GM12878 (cell line): Measurements from ENCODE around the gene GPBP1L1. TPM values are rescaled to one million over a fixed set of nuclear protein-coding genes. Genes with fewer than 3 reads are reported as not detected.

ENCODE experiments used
- ELK1 ChIP-seq: IDR thresholded peaks from 2 replicates; pipeline ENCODE4 v1.6.1; 2012; ENCODE audit warnings: low read depth, low read length, improper control_type of control experiment
- polyA plus RNA-seq, 11 experiments: library from polyadenylated mRNA; depleted of rRNA in 4 of 11; unstranded in 6 of 11; stranded (reverse) in 5 of 11; fragments of >200 nt; fragmentation: Nextera tagmentation in 4 of 11; fragmentation: Illumina TruSeq in 1 of 11; extraction: Ambion mirVana in 4 of 11; extraction: Trizol in 1 of 11; gene quantifications; 1 replicate in 1 of 11; 2 replicates in 10 of 11; pipeline versions ENCODE4 v1.2.1 to v1.2.3, GENCODE V29; 2011 to 2016; ENCODE audit warnings: inconsistent platforms in 2 of 11, missing spikeins in 2 of 11, low read depth in 1 of 11
- small RNA-seq: library from RNA; depleted of rRNA; stranded (forward); fragments of <200 nt; gene quantifications from one replicate; pipeline ENCODE3, GENCODE V24; 2014
- total RNA-seq, 4 experiments: library from RNA; depleted of rRNA in 3 of 4; stranded (reverse); fragments of >200 nt in 3 of 4; fragmentation: Illumina TruSeq in 1 of 4; extraction: Trizol in 1 of 4; gene quantifications; 2 replicates each; pipeline versions ENCODE4 v1.2.1 to v1.2.3, GENCODE V29; 2013 to 2021

GPBP1L1 gene
- total and polyA plus RNA-seq, 10 of the 15 experiments (the other 5 are each of a cell fraction or from before 2014, with no cell fraction given) = 37.3 to 91.6 (median 81.2) TPM

- TF ChIP-seq ELK1 = no peak
Measured at GRCh38 chr1:45583264-45583665, 103.1 kb downstream of the GPBP1L1 start (continued).

Small RNAs within 50 kb of the gene (small RNA-seq; reads per million reads assigned to genes)
- gene AL355480.1 (not detected), gene AL355480.2 (not detected), gene AL355480.3 (not detected), gene AL355480.4 (not detected)

Other genes with a start within 250 kb of the GPBP1L1 start
Only the 7 nearest of the 10 such genes appear.
- 822 and 988 TPM in 2 replicates for gene PRDX1, start 164.6 kb downstream of the GPBP1L1 start, total RNA-seq (2014; rRNA removed)
- 779 and 790 TPM in 2 replicates for gene PRDX1, start 164.6 kb downstream of the GPBP1L1 start, total RNA-seq (2014; rRNA removed; fragmentation: Illumina TruSeq; extraction: Trizol)
- 630 and 659 TPM in 2 replicates for gene PRDX1, start 164.6 kb downstream of the GPBP1L1 start, total RNA-seq (2021)
- 784 and 883 TPM in 2 replicates for gene PRDX1, start 164.6 kb downstream of the GPBP1L1 start, polyA plus RNA-seq (2011; rRNA removed)
- gene PRDX1, start 164.6 kb downstream of the GPBP1L1 start, polyA plus RNA-seq (2014; fragmentation: Illumina TruSeq; extraction: Trizol) = 752 and 883 TPM in 2 replicates
- 1,000 to 10,000 TPM; 1,264 to 1,775 TPM for gene PRDX1, start 164.6 kb downstream of the GPBP1L1 start, polyA plus RNA-seq (2014; fragmentation: Nextera tagmentation; extraction: Ambion mirVana)
- 763 and 801 TPM in 2 replicates for gene PRDX1, start 164.6 kb downstream of the GPBP1L1 start, polyA plus RNA-seq (2014; rRNA removed)
- gene PRDX1, start 164.6 kb downstream of the GPBP1L1 start, polyA plus RNA-seq (2016; fragmentation: Nextera tagmentation; extraction: Ambion mirVana) = 1,000 to 10,000 TPM; 1,223 to 1,315 TPM
- gene AKR1A1, start 135.7 kb downstream of the GPBP1L1 start, total RNA-seq (2014; rRNA removed) = 208 and 209 TPM in 2 replicates
- 187 and 189 TPM in 2 replicates for gene AKR1A1, start 135.7 kb downstream of the GPBP1L1 start, total RNA-seq (2014; rRNA removed; fragmentation: Illumina TruSeq; extraction: Trizol)
- gene AKR1A1, start 135.7 kb downstream of the GPBP1L1 start, total RNA-seq (2021) = 259 and 260 TPM in 2 replicates
- 243 and 335 TPM in 2 replicates for gene AKR1A1, start 135.7 kb downstream of the GPBP1L1 start, polyA plus RNA-seq (2011; rRNA removed)
- 182 and 222 TPM in 2 replicates for gene AKR1A1, start 135.7 kb downstream of the GPBP1L1 start, polyA plus RNA-seq (2014; fragmentation: Illumina TruSeq; extraction: Trizol)
- gene AKR1A1, start 135.7 kb downstream of the GPBP1L1 start, polyA plus RNA-seq (2014; fragmentation: Nextera tagmentation; extraction: Ambion mirVana) = 100 to 1,000 TPM; 199 to 200 TPM
- gene AKR1A1, start 135.7 kb downstream of the GPBP1L1 start, polyA plus RNA-seq (2014; rRNA removed) = 253 and 265 TPM in 2 replicates
- 100 to 1,000 TPM; 309 to 334 TPM for gene AKR1A1, start 135.7 kb downstream of the GPBP1L1 start, polyA plus RNA-seq (2016; fragmentation: Nextera tagmentation; extraction: Ambion mirVana)
- gene NASP, start 102.5 kb downstream of the GPBP1L1 start, total RNA-seq (2014; rRNA removed) = 177 and 183 TPM in 2 replicates
- gene NASP, start 102.5 kb downstream of the GPBP1L1 start, total RNA-seq (2014; rRNA removed; fragmentation: Illumina TruSeq; extraction: Trizol) = 276 and 278 TPM in 2 replicates
- gene NASP, start 102.5 kb downstream of the GPBP1L1 start, total RNA-seq (2021) = 180 and 184 TPM in 2 replicates
- gene NASP, start 102.5 kb downstream of the GPBP1L1 start, polyA plus RNA-seq (2011; rRNA removed) = 187 and 191 TPM in 2 replicates
- gene NASP, start 102.5 kb downstream of the GPBP1L1 start, polyA plus RNA-seq (2014; fragmentation: Illumina TruSeq; extraction: Trizol) = 321 and 355 TPM in 2 replicates
- gene NASP, start 102.5 kb downstream of the GPBP1L1 start, polyA plus RNA-seq (2014; fragmentation: Nextera tagmentation; extraction: Ambion mirVana) = 100 to 1,000 TPM; 111 to 175 TPM
- gene NASP, start 102.5 kb downstream of the GPBP1L1 start, polyA plus RNA-seq (2014; rRNA removed) = 195 and 220 TPM in 2 replicates
- gene NASP, start 102.5 kb downstream of the GPBP1L1 start, polyA plus RNA-seq (2016; fragmentation: Nextera tagmentation; extraction: Ambion mirVana) = 100 to 1,000 TPM; 234 to 238 TPM
- gene CCDC17, start 62.5 kb downstream of the GPBP1L1 start, total RNA-seq (2014; rRNA removed) = 1.1 and 1.8 TPM in 2 replicates
- 0.64 and 0.76 TPM in 2 replicates for gene CCDC17, start 62.5 kb downstream of the GPBP1L1 start, total RNA-seq (2014; rRNA removed; fragmentation: Illumina TruSeq; extraction: Trizol)
- 1.7 and 1.9 TPM in 2 replicates for gene CCDC17, start 62.5 kb downstream of the GPBP1L1 start, total RNA-seq (2021)
- 0.46 and 0.87 TPM in 2 replicates for gene CCDC17, start 62.5 kb downstream of the GPBP1L1 start, polyA plus RNA-seq (2011; rRNA removed)
- gene CCDC17, start 62.5 kb downstream of the GPBP1L1 start, polyA plus RNA-seq (2014; fragmentation: Illumina TruSeq; extraction: Trizol) = 0.24 and 0.40 TPM in 2 replicates
- under 1 TPM; 0.15 to 0.32 TPM for gene CCDC17, start 62.5 kb downstream of the GPBP1L1 start, polyA plus RNA-seq (2014; fragmentation: Nextera tagmentation; extraction: Ambion mirVana)
- 1.2 and 1.6 TPM in 2 replicates for gene CCDC17, start 62.5 kb downstream of the GPBP1L1 start, polyA plus RNA-seq (2014; rRNA removed)
- under 1 TPM; 0.16 to 0.62 TPM for gene CCDC17, start 62.5 kb downstream of the GPBP1L1 start, polyA plus RNA-seq (2016; fragmentation: Nextera tagmentation; extraction: Ambion mirVana)
- gene TMEM69, start 1.6 kb upstream of the GPBP1L1 start, total RNA-seq (2014; rRNA removed) = 84.3 and 86.6 TPM in 2 replicates
- 58.5 and 60.6 TPM in 2 replicates for gene TMEM69, start 1.6 kb upstream of the GPBP1L1 start, total RNA-seq (2014; rRNA removed; fragmentation: Illumina TruSeq; extraction: Trizol)
- 39.8 and 47.2 TPM in 2 replicates for gene TMEM69, start 1.6 kb upstream of the GPBP1L1 start, total RNA-seq (2021)
- 162 and 176 TPM in 2 replicates for gene TMEM69, start 1.6 kb upstream of the GPBP1L1 start, polyA plus RNA-seq (2011; rRNA removed)
- gene TMEM69, start 1.6 kb upstream of the GPBP1L1 start, polyA plus RNA-seq (2014; fragmentation: Illumina TruSeq; extraction: Trizol) = 91.0 and 111 TPM in 2 replicates
- gene TMEM69, start 1.6 kb upstream of the GPBP1L1 start, polyA plus RNA-seq (2014; fragmentation: Nextera tagmentation; extraction: Ambion mirVana) = 10 to 100 TPM; 44.6 to 97.5 TPM
- gene TMEM69, start 1.6 kb upstream of the GPBP1L1 start, polyA plus RNA-seq (2014; rRNA removed) = 58.0 and 65.3 TPM in 2 replicates
- 100 to 1,000 TPM; 106 TPM for gene TMEM69, start 1.6 kb upstream of the GPBP1L1 start, polyA plus RNA-seq (2016; fragmentation: Nextera tagmentation; extraction: Ambion mirVana)
- gene IPP, start 64.1 kb upstream of the GPBP1L1 start, total RNA-seq (2014; rRNA removed) = 5.7 and 8.3 TPM in 2 replicates
- 7.6 and 7.8 TPM in 2 replicates for gene IPP, start 64.1 kb upstream of the GPBP1L1 start, total RNA-seq (2014; rRNA removed; fragmentation: Illumina TruSeq; extraction: Trizol)
- gene IPP, start 64.1 kb upstream of the GPBP1L1 start, total RNA-seq (2021) = 12.8 and 14.6 TPM in 2 replicates
- 11.3 and 18.4 TPM in 2 replicates for gene IPP, start 64.1 kb upstream of the GPBP1L1 start, polyA plus RNA-seq (2011; rRNA removed)
- gene IPP, start 64.1 kb upstream of the GPBP1L1 start, polyA plus RNA-seq (2014; fragmentation: Illumina TruSeq; extraction: Trizol) = 6.6 and 7.3 TPM in 2 replicates
- 10 to 100 TPM in 1 of 2 experiments, 1 to 10 TPM in 1; 9.5 to 11.2 TPM for gene IPP, start 64.1 kb upstream of the GPBP1L1 start, polyA plus RNA-seq (2014; fragmentation: Nextera tagmentation; extraction: Ambion mirVana)
- gene IPP, start 64.1 kb upstream of the GPBP1L1 start, polyA plus RNA-seq (2014; rRNA removed) = 4.7 and 5.2 TPM in 2 replicates
- gene IPP, start 64.1 kb upstream of the GPBP1L1 start, polyA plus RNA-seq (2016; fragmentation: Nextera tagmentation; extraction: Ambion mirVana) = 10 to 100 TPM; 12.9 to 15.0 TPM
- gene MAST2, start 117.1 kb upstream of the GPBP1L1 start, total RNA-seq (2014; rRNA removed) = 16.7 and 20.2 TPM in 2 replicates
- gene MAST2, start 117.1 kb upstream of the GPBP1L1 start, total RNA-seq (2014; rRNA removed; fragmentation: Illumina TruSeq; extraction: Trizol) = 11.7 and 12.2 TPM in 2 replicates
- 25.1 and 28.7 TPM in 2 replicates for gene MAST2, start 117.1 kb upstream of the GPBP1L1 start, total RNA-seq (2021)
- 8.3 and 11.3 TPM in 2 replicates for gene MAST2, start 117.1 kb upstream of the GPBP1L1 start, polyA plus RNA-seq (2011; rRNA removed)
- gene MAST2, start 117.1 kb upstream of the GPBP1L1 start, polyA plus RNA-seq (2014; fragmentation: Illumina TruSeq; extraction: Trizol) = 13.1 and 17.6 TPM in 2 replicates
- gene MAST2, start 117.1 kb upstream of the GPBP1L1 start, polyA plus RNA-seq (2014; fragmentation: Nextera tagmentation; extraction: Ambion mirVana) = 1 to 10 TPM; 1.0 to 1.4 TPM
- gene MAST2, start 117.1 kb upstream of the GPBP1L1 start, polyA plus RNA-seq (2014; rRNA removed) = 15.2 and 16.3 TPM in 2 replicates
- 10 to 100 TPM; 13.0 to 14.6 TPM for gene MAST2, start 117.1 kb upstream of the GPBP1L1 start, polyA plus RNA-seq (2016; fragmentation: Nextera tagmentation; extraction: Ambion mirVana)